K562 (cell line): Measurements from ENCODE around the gene SMAD3. TPM values are rescaled to one million over a fixed set of nuclear protein-coding genes. Genes with fewer than 3 reads are reported as not detected.
A peak's percentile ranks its signal among the peaks of the same experiment; 100 is the strongest.

Experiments
- ARHGAP35 ChIP-seq: fragments of 450-650 bp; IDR thresholded peaks from 2 replicates; pipeline ENCODE4 v1.6.1; 2018; ENCODE audit not compliant: partially characterized antibody
- CBFA2T3 ChIP-seq: fragments of 450-650 bp; IDR thresholded peaks from 2 replicates; pipeline ENCODE4 v1.6.1; 2017
- FOXA3 ChIP-seq, 2 experiments: fragments of 450-650 bp in 1 of 2; sonication (generic) in 1 of 2; formaldehyde crosslinking; IDR thresholded peaks in 1 of 2; conservative IDR thresholded peaks in 1 of 2; 2 replicates each; pipeline versions ENCODE4 v1.4.0 to v1.8.0; 2020 to 2022; ENCODE audit warnings: mild to moderate bottlenecking in 2 of 2, missing genetic modification reagents in 1 of 2
- FOXJ3 ChIP-seq: sonication (generic); formaldehyde crosslinking; IDR thresholded peaks from 2 replicates; pipeline ENCODE4 v1.4.0; 2020; ENCODE audit warnings: mild to moderate bottlenecking, missing genetic modification reagents
- FUS ChIP-seq: fragments of 200-400 bp; formaldehyde crosslinking; optimal IDR thresholded peaks from 2 replicates; pipeline ENCODE3; 2017; ENCODE audit warnings: low read depth, low read length
- GTF2E2 ChIP-seq: fragments of 200-800 bp; sonication (Bioruptor generic); IDR thresholded peaks from 2 replicates; pipeline ENCODE4 v1.6.1; 2016; ENCODE audit warnings: missing genetic modification characterization, missing compliant biosample characterization
- HNRNPL ChIP-seq: fragments of 200-400 bp; formaldehyde crosslinking; IDR thresholded peaks from 2 replicates; pipeline ENCODE4 v1.6.1; 2017; ENCODE audit warnings: low read depth, mild to moderate bottlenecking, low read length
- MAFF ChIP-seq: IDR thresholded peaks from 2 replicates; pipeline ENCODE4 v1.6.1; 2012; ENCODE audit warnings: low read length, improper control_type of control experiment
- MEF2A ChIP-seq: IDR thresholded peaks from 2 replicates; pipeline ENCODE4 v1.6.1; 2011; ENCODE audit warnings: low read depth, mild to moderate bottlenecking, low read length, moderate library complexity; ENCODE audit not compliant: control insufficient read depth
- MXD1 ChIP-seq: fragments of 250-450 bp; sonication (Bioruptor Pico); IDR thresholded peaks from 2 replicates; pipeline ENCODE4 v1.8.0; 2021; ENCODE audit warnings: borderline replicate concordance, mild to moderate bottlenecking, moderate library complexity; ENCODE audit not compliant: poor library complexity, severe bottlenecking
- NR3C1 ChIP-seq: sonication (generic); formaldehyde crosslinking; IDR thresholded peaks from 2 replicates; pipeline ENCODE4 v1.8.1; 2022; ENCODE audit warnings: missing genetic modification reagents
- PCBP2 ChIP-seq: fragments of 200-400 bp; formaldehyde crosslinking; IDR thresholded peaks from 2 replicates; pipeline ENCODE4 v1.6.1; 2018; ENCODE audit warnings: low read length, low read depth, mild to moderate bottlenecking, moderate library complexity; ENCODE audit not compliant: poor library complexity, severe bottlenecking
- RB1 ChIP-seq: fragments of 450-650 bp; IDR thresholded peaks from 2 replicates; pipeline ENCODE4 v1.6.1; 2017; ENCODE audit warnings: low read depth, mild to moderate bottlenecking
- RBM17 ChIP-seq: fragments of 200-400 bp; formaldehyde crosslinking; IDR thresholded peaks from 2 replicates; pipeline ENCODE4 v1.6.1; 2017; ENCODE audit warnings: low read depth, mild to moderate bottlenecking, low read length, borderline replicate concordance
- RFX1 ChIP-seq: fragments of 450-650 bp; IDR thresholded peaks from 2 replicates; pipeline ENCODE4 v1.6.1; 2016; ENCODE audit warnings: mild to moderate bottlenecking, moderate library complexity
- SAFB2 ChIP-seq: fragments of 200-400 bp; formaldehyde crosslinking; IDR thresholded peaks from 2 replicates; pipeline ENCODE4 v1.6.1; 2018; ENCODE audit warnings: borderline replicate concordance, low read length, low read depth, moderate library complexity; ENCODE audit not compliant: severe bottlenecking
- SMARCA4 ChIP-seq: fragments of 450-650 bp; IDR thresholded peaks from 2 replicates; pipeline ENCODE4 v1.6.1; 2016
- UBTF ChIP-seq, 2 experiments: IDR thresholded peaks; 2 replicates each; pipeline ENCODE4 v1.6.1; 2012; ENCODE audit warnings: improper control_type of control experiment in 2 of 2, low read depth in 2 of 2, low read length in 2 of 2, borderline replicate concordance in 1 of 2
- ZNF347 ChIP-seq: fragments of 450-650 bp; formaldehyde crosslinking; IDR thresholded peaks from 2 replicates; pipeline ENCODE4 v1.4.0; 2020; ENCODE audit warnings: low read depth, mild to moderate bottlenecking, moderate library complexity
- polyA plus RNA-seq, 8 experiments: library from polyadenylated mRNA; depleted of rRNA in 4 of 8; stranded (reverse) in 5 of 8; unstranded in 3 of 8; fragments of >200 nt; fragmentation: Nextera tagmentation in 2 of 8; fragmentation: Illumina TruSeq in 1 of 8; extraction: Ambion mirVana in 2 of 8; extraction: Trizol in 1 of 8; gene quantifications; 2 replicates each; pipeline versions ENCODE4 v1.2.1 to v1.2.3, GENCODE V29; 2011 to 2014; ENCODE audit warnings: inconsistent platforms in 1 of 8, missing spikeins in 1 of 8
- total RNA-seq, 7 experiments: library from RNA; depleted of rRNA in 6 of 7; stranded (reverse); fragments of >200 nt in 6 of 7; fragmentation: Illumina TruSeq in 2 of 7; extraction: Trizol in 2 of 7; gene quantifications; 2 replicates each; pipeline versions ENCODE4 v1.2.1 to v1.2.3, GENCODE V29; 2011 to 2021; ENCODE audit warnings: low replicate concordance in 1 of 7
- TF ChIP-seq, protein P1 (sequence below): sonication (generic); formaldehyde crosslinking; IDR thresholded peaks from 2 replicates; pipeline ENCODE4 v1.9.0; 2022; ENCODE audit warnings: mild to moderate bottlenecking, missing genetic modification reagents
- TF ChIP-seq, protein P2 (sequence below), 2 experiments: fragments of 450-650 bp; conservative IDR thresholded peaks; 2 replicates each; pipeline ENCODE4 v1.6.1; 2017; ENCODE audit warnings: mild to moderate bottlenecking in 2 of 2, moderate library complexity in 2 of 2
- TF ChIP-seq, protein P3 (sequence below), 2 experiments: fragments of 450-650 bp; IDR thresholded peaks; 2 replicates each; pipeline ENCODE4 v1.6.1; 2016

SMAD3 gene
- total and polyA plus RNA-seq, 9 of the 15 experiments (the other 6 are each of a cell fraction or from before 2014, with no cell fraction given): 4.3 to 39.2 (median 11.1) TPM

DNA sequence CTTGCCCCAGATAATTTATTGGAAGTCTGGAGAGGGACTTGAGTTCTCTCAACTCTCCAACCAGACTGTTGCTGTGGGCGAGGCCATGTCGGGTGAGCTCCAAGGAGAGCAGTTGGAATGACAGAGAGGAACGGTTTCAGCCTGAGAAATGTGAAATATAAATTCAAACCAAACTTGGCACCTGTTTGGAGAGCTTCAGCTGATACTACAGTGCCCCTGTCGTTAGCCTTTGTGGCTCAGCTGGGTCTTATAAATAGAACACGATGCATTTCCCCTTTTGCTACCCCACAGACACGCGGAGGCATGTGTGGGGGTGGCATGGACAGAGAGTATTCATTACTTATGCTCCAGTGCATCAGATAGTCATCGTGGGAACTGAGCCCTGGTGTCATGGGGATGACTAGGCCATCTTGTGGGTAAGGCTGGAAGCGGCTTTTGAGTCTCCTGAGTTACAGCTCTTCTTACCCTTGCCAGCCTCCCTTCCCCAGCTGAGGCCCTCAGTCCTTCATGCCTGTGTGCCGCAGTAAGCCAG lies 15.6 kb downstream of the SMAD3 start (continued):
- TF ChIP-seq MXD1 (CRISPR knock-in tag) (no peak), RFX1 (peak; percentile 47), HNRNPL (no peak), PCBP2 (no peak), CBFA2T3 (peak; percentile 8; the same call in 1 of the 2 replicates), GTF2E2 (tag) (no peak), UBTF (IDR thresholded peaks at IDR 0.05; ENCODE audit: borderline replicate concordance in 1 of 2, low read depth in 2 of 2, low read length in 2 of 2) (no peak), FOXJ3 (CRISPR knock-in tag) (no peak), MAFF (peak; percentile 33; the same call in 1 of the 2 replicates), MEF2A (peak; percentile 82), ARHGAP35 (no peak), NR3C1 (CRISPR knock-in tag) (no peak), RBM17 (no peak), ZNF347 (CRISPR knock-in tag) (no peak), SMARCA4 (peak; percentile 37; the same call in 1 of the 2 replicates), RB1 (no peak), SAFB2 (no peak), FOXA3 (CRISPR knock-in tag; conservative IDR thresholded peaks at IDR 0.05 in 1 of 2, IDR thresholded peaks at IDR 0.05 in 1 of 2) (no peak), FUS (no peak)
- TF ChIP-seq, protein P1, sequence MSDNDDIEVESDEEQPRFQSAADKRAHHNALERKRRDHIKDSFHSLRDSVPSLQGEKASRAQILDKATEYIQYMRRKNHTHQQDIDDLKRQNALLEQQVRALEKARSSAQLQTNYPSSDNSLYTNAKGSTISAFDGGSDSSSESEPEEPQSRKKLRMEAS (CRISPR knock-in tag): peak; percentile 92
- TF ChIP-seq, protein P2, sequence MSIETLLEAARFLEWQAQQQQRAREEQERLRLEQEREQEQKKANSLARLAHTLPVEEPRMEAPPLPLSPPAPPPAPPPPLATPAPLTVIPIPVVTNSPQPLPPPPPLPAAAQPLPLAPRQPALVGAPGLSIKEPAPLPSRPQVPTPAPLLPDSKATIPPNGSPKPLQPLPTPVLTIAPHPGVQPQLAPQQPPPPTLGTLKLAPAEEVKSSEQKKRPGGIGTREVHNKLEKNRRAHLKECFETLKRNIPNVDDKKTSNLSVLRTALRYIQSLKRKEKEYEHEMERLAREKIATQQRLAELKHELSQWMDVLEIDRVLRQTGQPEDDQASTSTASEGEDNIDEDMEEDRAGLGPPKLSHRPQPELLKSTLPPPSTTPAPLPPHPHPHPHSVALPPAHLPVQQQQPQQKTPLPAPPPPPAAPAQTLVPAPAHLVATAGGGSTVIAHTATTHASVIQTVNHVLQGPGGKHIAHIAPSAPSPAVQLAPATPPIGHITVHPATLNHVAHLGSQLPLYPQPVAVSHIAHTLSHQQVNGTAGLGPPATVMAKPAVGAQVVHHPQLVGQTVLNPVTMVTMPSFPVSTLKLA (conservative IDR thresholded peaks at IDR 0.05): 0 out of 4 replicates have a peak, but pooled peaks of 1 of the 2 experiments have one; percentile 43
- TF ChIP-seq, protein P3, sequence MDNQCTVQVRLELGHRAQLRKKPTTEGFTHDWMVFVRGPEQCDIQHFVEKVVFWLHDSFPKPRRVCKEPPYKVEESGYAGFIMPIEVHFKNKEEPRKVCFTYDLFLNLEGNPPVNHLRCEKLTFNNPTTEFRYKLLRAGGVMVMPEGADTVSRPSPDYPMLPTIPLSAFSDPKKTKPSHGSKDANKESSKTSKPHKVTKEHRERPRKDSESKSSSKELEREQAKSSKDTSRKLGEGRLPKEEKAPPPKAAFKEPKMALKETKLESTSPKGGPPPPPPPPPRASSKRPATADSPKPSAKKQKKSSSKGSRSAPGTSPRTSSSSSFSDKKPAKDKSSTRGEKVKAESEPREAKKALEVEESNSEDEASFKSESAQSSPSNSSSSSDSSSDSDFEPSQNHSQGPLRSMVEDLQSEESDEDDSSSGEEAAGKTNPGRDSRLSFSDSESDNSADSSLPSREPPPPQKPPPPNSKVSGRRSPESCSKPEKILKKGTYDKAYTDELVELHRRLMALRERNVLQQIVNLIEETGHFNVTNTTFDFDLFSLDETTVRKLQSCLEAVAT (IDR thresholded peaks at IDR 0.05): no peak
